ENCODE results near the gene TENM4. TPM values are rescaled to one million over a fixed set of nuclear protein-coding genes. Genes with fewer than 3 reads are reported as not detected.

The TENM4 gene
- total and polyA plus RNA-seq, 2 of the 8 experiments (the other 6 are each of a cell fraction or from before 2014, with no cell fraction given) = 3.5 to 7.2 TPM

GRCh38 chr11:79273781-79274180 is 167.0 kb downstream of the TENM4 start:
- H2AFZ ChIP-seq (ENCODE audit: low read length) = no peak overlapping the region
- CTCF ChIA-PET (ENCODE audit: partially characterized antibody) = interaction anchor here (0.9 to 1.2 kb wide), 4 partner anchors 14 to 558 kb away, joined by 3 read pairs; no protein-coding TSS in a partner anchor
- TF ChIP-seq GABPA (IDR thresholded peaks at IDR 0.05; ENCODE audit: borderline replicate concordance, insufficient read depth, low read length) (no peak), NRF1 (IDR thresholded peaks at IDR 0.05; ENCODE audit: low read depth, low read length) (no peak), HDAC2 (IDR thresholded peaks at IDR 0.05; ENCODE audit: borderline replicate concordance in 1 of 2, low read depth in 2 of 2, low read length in 2 of 2) (no peak), BRCA1 (IDR thresholded peaks at IDR 0.05; ENCODE audit: low read depth, low read length) (no peak), EGR1 (IDR thresholded peaks at IDR 0.05; ENCODE audit: borderline replicate concordance, low read depth, low read length) (no peak), CEBPB (IDR thresholded peaks at IDR 0.05; ENCODE audit: low read depth, low read length) (no peak), PHF8 (conservative IDR thresholded peaks at IDR 0.05; ENCODE audit: low read depth, low read length) (no peak), RFX5 (IDR thresholded peaks at IDR 0.05; ENCODE audit: borderline replicate concordance, low read depth, low read length) (no peak), E2F6 (IDR thresholded peaks at IDR 0.05) (no peak), RNF2 (IDR thresholded peaks at IDR 0.05; ENCODE audit: borderline replicate concordance, low read depth, low read length, missing control alignments, poor library complexity, severe bottlenecking) (no peak), YY1 (IDR thresholded peaks at IDR 0.05; ENCODE audit: low read depth, low read length) (no peak)

More at GRCh38 chr11:79273781-79274180, 167.0 kb downstream of the TENM4 start:
- no peak overlapping the region; the same call in 1 of the 2 replicates for H2BK20ac ChIP-seq (ENCODE audit: low read length)
- H3K14ac ChIP-seq (ENCODE audit: insufficient read length) = no peak overlapping the region
- POLR2A ChIA-PET (ENCODE audit: partially characterized antibody) = no interaction called here
- no peak overlapping the region for H3K56ac ChIP-seq (replicated peaks; ENCODE audit: insufficient read length, low read depth, low read length)
- no peak overlapping the region for H4K91ac ChIP-seq (replicated peaks; ENCODE audit: insufficient read length, low read length)
- no peak overlapping the region for H3K4ac ChIP-seq (replicated peaks; ENCODE audit: insufficient read length, low read depth, low read length)
- H2BK5ac ChIP-seq (ENCODE audit: low read depth, low read length) = no peak overlapping the region
- DNase-seq (ENCODE audit: low read depth in 1 of 2, low spot score in 2 of 2) (no peak), FAIRE-seq (no peak)
- no peaks in the 10 kb centered on the region for H3K9me3 ChIP-seq (ENCODE audit: insufficient read depth in 2 of 2, low read depth in 1 of 2, low read length in 1 of 2)
- no peak overlapping the region for H3K18ac ChIP-seq (ENCODE audit: extremely low read depth, low read length)
- no peaks in the 10 kb centered on the region; the same call in 1 of the 2 replicates for H3K23me2 ChIP-seq (ENCODE audit: low read depth, low read length)
- no peak overlapping the region for H3K23ac ChIP-seq (ENCODE audit: insufficient read length)
- no peaks in the 10 kb centered on the region for H3K27me3 ChIP-seq (replicated peaks in 1 of 4; ENCODE audit: control insufficient read depth in 3 of 4, extremely low read depth in 1 of 4, insufficient read depth in 3 of 4, low read length in 3 of 4)
- H4K20me1 ChIP-seq (replicated peaks in 1 of 2; ENCODE audit: control insufficient read depth in 1 of 2, insufficient read depth in 2 of 2, low read length in 2 of 2) = no peaks in the 10 kb centered on the region
- peaks cover 0 to 5% (median 3%) of the 10 kb centered on the region in 4 experiments; a peak in 5 of 7 replicates for H3K4me1 ChIP-seq (replicated peaks in 1 of 4; ENCODE audit: control insufficient read depth in 3 of 4, insufficient read depth in 4 of 4, low read length in 3 of 4)
- H3K27ac ChIP-seq (ENCODE audit: low read depth, low read length) = no peak overlapping the region
- H3K79me1 ChIP-seq (ENCODE audit: low read depth, low read length) = no peaks in the 10 kb centered on the region
- no peak overlapping the region for H3K4me3 ChIP-seq (ENCODE audit: extremely low read depth in 1 of 4, insufficient read depth in 2 of 4, low read depth in 3 of 4, low read length in 4 of 4)
- WGBS, 2 experiments (ENCODE audit: extremely low coverage in 1 of 2, insufficient coverage in 1 of 2, insufficient read length in 1 of 2, insufficient replicate concordance in 2 of 2, low coverage in 1 of 2, low lambda C conversion rate in 2 of 2, missing lambda C conversion rate in 1 of 2) = 82% methylated on average over 3 of the region's 3 CpGs; no CpG with 5 or more reads in 1 of the 2 experiments
- no peak overlapping the region for H2BK12ac ChIP-seq (ENCODE audit: low read depth, low read length)
- no peak overlapping the region for H4K8ac ChIP-seq (ENCODE audit: extremely low read depth, insufficient read depth, low read length)
- no peak overlapping the region for H2BK120ac ChIP-seq (replicated peaks; ENCODE audit: low read depth, low read length)
- H3K36me3 ChIP-seq (ENCODE audit: control insufficient read depth in 2 of 4, insufficient read depth in 4 of 4, low read length in 3 of 4) = no peaks in the 10 kb centered on the region
- no peaks in the 10 kb centered on the region for H3K79me2 ChIP-seq (ENCODE audit: control insufficient read depth in 1 of 2, insufficient read depth in 2 of 2, low read length in 2 of 2)
- H3K9ac ChIP-seq (replicated peaks in 1 of 4; ENCODE audit: extremely low read depth in 1 of 4, low read depth in 3 of 4, low read length in 3 of 4) = no peak overlapping the region
- no peak overlapping the region for H2AK5ac ChIP-seq (ENCODE audit: low read depth, low read length)
- H2BK15ac ChIP-seq (ENCODE audit: low read length) = no peak overlapping the region
- H3K4me2 ChIP-seq (ENCODE audit: insufficient read depth in 1 of 2, low read depth in 2 of 2, low read length in 2 of 2) = no peak overlapping the region
- no peak overlapping the region for H4K5ac ChIP-seq (ENCODE audit: insufficient read length, low read depth, low read length)
